ENCODE measurements around the gene MT1E.
"Not testable (repeated sequence)": the region's sequence is repeated elsewhere in the genome, so short reads cannot be mapped to it uniquely, and the experiment has no call there.

Gene MT1E

GRCh38 chr16:56625140-56625942 lies at the start of gene MT1E:
Gene MT1E, plus strand, starts transcription at chr16:56625781. Its CDS starts 71 bp downstream, at chr16:56625852.
- DNase-seq: peak; percentile 72

- peak; percentile 92 for DNase-seq
Observed at GRCh38 chr16:56576585-56577299, 48.8 kb upstream of the MT1E start.

DNA sequence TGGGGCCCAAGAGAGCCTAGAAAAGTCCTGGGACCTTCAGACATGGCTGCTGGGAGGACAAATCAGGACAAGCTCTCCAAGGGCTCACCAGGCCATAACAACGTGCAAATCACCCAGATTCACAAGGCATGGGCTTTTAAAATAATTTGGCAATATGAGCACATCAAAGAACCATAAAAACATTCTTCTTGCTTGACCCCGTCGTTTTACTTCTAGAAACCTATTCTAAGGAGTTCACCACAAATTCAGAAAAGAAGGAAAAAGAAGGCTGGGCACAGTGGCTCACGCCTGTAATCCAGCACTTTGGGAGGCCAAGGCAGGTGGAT lies 48.3 kb upstream of the MT1E start:
- DNase-seq: no peak

DNA sequence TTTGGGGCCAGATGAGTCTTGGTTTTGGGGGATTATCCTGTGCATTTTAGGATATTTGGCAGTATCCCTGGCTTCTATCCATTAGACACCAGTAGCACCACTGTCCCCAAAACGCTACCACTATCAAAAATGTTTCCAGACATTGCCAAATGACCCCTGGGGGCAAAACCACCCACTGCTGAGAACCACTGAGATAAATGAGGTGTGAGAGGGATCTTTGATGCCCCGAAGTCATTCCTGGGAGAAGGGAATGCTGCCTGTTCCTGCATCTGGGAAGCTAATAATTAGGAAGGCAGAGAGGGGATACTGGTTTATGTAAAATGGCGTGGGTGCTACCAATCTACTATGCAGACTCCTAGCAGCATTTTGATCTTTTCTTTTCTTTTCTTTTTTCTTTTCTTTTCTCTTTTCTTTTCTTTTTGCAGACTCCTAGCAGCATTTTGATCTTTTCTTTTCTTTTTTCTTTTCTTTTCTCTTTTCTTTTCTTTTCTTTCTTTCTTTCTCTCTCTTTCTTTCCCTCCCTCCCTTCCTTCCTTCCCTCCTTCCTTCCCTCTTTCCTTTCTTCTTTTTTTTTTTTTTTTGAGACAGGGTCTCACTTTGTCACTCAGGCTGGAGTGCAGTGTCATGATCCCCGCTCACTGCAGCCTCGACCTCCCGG lies 45.1 kb upstream of the MT1E start:
- no peak for DNase-seq

- DNase-seq: not testable (repeated sequence)
Observed at GRCh38 chr16:56582911-56583310, 42.7 kb upstream of the MT1E start.

GRCh38 chr16:56583351-56584168 lies 42.0 kb upstream of the MT1E start:
- DNase-seq: no peak

- DNase-seq: no peak
Observed at GRCh38 chr16:56584276-56584675, 41.3 kb upstream of the MT1E start.

DNA sequence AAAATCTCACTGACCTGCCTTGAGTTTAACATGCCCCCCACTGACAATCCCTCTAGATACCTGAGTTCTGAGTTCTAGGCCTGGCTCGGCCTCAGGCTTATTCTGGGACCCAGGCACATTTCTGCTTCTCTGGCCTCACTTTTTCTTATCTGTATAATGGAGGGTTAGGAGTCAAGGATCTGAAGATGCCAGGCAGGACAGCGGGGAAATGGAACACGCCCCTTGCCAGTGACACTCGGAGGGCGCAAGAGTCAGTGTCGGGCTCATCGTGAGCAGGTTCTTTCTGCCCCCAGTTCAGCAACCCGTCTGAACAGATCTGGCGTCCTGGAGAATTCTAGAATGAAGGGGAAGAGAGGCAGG lies 36.8 kb upstream of the MT1E start:
- DNase-seq: no peak

- no peak for DNase-seq
Observed at GRCh38 chr16:56589141-56590039, 36.2 kb upstream of the MT1E start, which contains the start of gene MT3. Gene MT3, plus strand, starts transcription at chr16:56589528. Its CDS starts 63 bp downstream, at chr16:56589591.

- no peak for DNase-seq
Observed at GRCh38 chr16:56591377-56592060, 34.1 kb upstream of the MT1E start.

DNA sequence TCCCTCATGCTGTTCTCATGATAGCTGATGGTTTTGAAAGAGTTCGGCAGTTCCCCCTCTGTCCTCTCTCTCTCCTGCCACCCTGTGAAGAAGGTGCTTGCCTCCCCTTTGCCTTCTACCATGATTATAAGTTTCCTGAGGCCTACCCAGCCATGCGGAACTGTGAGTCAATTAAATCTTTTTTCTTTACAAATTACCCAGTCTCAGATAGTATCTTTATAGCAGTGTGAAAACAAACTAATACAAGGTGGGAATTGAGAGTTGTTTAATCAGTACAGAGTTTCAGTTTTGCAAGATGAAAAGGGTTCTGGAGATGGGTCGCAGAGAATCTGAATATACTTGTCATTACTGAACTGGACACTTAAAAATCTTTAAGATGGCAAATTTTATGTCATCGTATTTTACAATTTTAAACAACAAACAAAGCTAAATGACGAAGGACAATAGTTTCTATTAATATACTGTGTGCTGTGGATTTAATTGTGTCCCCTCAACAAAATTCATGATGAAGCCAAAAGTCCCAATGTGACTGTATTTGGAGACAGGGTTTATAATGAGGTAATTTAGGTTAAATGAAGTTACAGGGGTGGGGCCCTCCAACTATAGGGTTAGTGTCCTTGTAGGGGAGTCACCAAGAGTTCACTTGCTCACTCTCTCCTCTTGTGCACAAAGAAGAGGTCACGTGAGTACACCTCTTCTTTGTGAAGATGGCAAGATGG lies 31.8 kb upstream of the MT1E start:
- DNase-seq: no peak

DNA sequence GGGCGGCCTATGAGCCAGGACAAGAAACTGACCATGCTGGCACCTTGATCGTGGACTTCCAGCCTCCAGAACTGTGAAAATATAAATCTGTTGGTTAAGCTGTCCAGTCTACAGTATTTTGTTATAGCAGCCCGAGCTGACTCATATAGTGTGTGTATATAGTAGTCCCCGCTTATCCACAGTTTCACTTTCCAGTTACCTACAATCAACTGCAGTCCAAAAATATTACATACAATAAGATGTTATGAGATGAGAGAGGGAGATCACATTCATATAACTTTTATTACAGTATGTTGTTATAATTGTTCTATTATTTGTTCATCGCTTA lies 31.3 kb upstream of the MT1E start:
- DNase-seq: no peak

- DNase-seq: peak; percentile 53
Observed at GRCh38 chr16:56600398-56600999, 25.1 kb upstream of the MT1E start.

DNA sequence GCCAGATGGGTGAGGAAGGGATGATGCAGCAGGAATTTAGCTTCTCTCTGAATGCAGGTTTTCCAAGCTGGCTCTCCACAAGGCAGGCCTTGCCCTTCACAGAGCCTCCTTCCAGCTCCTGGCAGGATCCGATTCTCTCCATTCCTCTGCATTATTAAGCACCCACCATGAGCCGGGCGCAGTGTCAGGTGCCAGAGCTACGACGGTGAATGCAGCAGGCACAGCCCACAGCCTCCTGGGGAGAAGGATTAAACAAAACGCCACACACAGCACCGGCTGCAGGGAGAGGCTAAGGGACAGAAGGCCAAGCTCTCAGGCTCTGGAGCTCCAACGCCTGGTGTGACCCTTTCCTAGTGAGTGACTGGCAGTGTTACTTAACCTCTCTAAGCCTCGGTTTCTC lies 24.3 kb upstream of the MT1E start:
- no peak for DNase-seq

DNA sequence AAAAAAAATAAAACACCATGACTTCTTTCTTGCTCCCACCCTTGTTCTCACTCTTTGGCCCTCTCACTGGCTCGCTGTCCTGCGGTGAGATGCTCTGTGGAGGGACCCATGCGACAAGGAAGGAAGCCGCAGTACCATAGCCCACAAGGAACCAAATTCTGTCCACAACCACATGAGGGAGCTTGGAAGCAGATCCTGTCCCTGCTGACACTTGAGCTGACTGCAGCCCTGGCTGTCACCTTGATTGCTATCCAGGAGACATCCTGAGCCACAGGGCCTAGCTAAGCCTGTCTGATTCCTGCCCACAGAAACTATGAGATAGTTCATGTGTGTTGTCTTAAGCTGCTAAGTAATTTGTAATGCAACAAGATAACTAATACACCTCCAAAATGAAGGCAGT lies 22.0 kb upstream of the MT1E start:
- no peak for DNase-seq

DNA sequence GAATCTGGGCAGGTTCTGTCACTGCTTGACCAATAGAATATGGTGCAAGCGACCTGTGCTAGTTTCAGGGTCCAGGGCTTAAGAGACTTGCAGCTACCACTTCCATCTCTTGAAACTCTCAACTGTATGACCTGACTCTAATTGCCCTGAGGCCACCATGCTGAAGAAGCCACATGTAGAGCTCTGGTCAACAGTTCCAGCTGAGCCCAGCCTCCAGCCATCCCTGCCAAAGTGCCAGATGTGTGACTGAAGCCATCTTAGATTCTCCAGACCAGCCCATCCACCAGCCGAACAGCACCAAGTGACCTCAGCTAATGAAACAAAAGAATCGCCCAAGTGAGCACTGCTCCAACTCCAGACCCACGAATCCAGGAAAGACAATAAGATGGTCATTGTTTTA lies 20.6 kb upstream of the MT1E start:
- no peak for DNase-seq

DNA sequence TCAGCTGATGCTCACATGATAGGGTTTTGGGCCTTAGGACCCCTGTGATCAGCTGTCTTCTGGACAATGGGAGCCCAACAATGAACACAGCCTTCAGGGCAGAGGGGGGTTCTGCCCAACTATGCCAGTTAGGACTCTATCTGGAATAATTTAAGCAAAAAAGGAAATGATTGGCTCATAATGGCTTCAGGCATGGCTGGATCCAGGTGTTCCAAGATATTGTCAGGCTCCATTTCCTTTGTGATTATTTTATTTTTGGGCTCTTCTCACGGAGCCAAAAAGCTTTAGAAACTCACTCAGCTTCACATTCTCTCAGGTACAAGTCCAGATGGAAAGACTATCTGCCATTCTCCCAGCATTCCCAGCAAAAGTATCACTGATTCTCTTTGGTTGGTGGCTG lies 20.1 kb upstream of the MT1E start:
- DNase-seq: no peak

GRCh38 chr16:56606071-56606475 lies 19.5 kb upstream of the MT1E start:
- DNase-seq: no peak

DNA sequence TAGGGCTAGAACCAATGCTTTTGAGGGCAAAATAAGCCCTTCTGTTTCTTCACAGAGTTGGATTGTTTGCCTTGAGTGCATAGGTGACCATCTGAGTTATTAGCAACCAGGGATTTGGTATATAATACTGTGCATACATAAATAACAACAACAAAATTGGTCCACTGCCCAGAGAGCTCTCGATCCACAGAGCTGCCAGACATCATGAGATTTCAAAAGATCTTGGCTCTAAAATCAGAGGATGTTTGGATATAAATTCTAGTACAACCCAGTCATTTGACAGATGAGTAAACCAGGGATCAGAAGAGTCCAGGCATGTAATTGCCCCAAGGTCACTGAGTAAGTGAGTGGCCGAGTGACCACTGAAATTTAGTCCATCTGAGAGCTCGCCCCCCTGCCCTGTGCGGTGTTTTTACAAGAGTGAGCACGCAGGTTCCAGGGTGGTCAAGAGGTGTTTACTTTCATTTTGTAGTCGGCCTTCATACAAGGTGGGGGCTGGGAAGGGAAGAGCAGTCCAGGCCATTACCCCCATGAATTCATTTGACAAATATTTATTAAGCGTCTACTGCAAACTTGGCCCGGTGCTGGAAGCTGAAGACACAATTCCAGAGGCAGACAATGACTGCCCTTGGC lies 19.0 kb upstream of the MT1E start:
- no peak for DNase-seq

DNA sequence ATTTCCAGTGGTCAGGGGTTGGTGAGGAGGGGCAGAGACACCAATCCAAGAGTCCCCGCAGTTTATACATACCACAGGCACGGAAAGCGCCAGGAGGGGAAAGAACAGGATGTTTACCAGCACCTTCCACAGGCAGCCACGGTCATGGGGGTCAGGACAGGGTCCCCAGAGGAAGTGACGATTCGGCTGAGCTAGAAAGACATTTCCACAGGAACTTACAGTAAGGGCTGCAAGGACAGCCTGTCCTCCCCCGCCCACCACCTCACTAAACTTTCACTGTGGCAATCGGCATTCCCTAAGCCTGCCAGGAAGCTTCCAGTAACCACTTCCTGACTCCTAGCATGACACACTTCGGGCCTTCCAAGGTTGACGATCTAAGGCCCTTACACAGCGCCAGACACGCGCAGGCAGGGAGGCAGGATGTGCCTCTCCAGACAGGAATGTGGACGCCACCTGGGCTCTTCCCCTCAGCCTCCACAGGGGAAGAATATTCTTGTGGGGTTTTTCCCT lies 18.4 kb upstream of the MT1E start:
- no peak for DNase-seq
